ENCODE results near the gene SMIM32.

- TF ChIP-seq, protein P1, sequence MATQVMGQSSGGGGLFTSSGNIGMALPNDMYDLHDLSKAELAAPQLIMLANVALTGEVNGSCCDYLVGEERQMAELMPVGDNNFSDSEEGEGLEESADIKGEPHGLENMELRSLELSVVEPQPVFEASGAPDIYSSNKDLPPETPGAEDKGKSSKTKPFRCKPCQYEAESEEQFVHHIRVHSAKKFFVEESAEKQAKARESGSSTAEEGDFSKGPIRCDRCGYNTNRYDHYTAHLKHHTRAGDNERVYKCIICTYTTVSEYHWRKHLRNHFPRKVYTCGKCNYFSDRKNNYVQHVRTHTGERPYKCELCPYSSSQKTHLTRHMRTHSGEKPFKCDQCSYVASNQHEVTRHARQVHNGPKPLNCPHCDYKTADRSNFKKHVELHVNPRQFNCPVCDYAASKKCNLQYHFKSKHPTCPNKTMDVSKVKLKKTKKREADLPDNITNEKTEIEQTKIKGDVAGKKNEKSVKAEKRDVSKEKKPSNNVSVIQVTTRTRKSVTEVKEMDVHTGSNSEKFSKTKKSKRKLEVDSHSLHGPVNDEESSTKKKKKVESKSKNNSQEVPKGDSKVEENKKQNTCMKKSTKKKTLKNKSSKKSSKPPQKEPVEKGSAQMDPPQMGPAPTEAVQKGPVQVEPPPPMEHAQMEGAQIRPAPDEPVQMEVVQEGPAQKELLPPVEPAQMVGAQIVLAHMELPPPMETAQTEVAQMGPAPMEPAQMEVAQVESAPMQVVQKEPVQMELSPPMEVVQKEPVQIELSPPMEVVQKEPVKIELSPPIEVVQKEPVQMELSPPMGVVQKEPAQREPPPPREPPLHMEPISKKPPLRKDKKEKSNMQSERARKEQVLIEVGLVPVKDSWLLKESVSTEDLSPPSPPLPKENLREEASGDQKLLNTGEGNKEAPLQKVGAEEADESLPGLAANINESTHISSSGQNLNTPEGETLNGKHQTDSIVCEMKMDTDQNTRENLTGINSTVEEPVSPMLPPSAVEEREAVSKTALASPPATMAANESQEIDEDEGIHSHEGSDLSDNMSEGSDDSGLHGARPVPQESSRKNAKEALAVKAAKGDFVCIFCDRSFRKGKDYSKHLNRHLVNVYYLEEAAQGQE (IDR thresholded peaks at IDR 0.05; ENCODE audit: insufficient read depth in 1 of 2, low read depth in 2 of 2, low read length in 2 of 2) = no peak
- TF ChIP-seq SIN3A (IDR thresholded peaks at IDR 0.05; ENCODE audit: borderline replicate concordance, insufficient read depth, low read length) (no peak), POLR2AphosphoS5 (IDR thresholded peaks at IDR 0.05; ENCODE audit: low read depth, low read length) (no peak), TAF1 (IDR thresholded peaks at IDR 0.05; ENCODE audit: borderline replicate concordance, insufficient read depth, low read length) (no peak)
These were observed 5.5 kb upstream of the SMIM32 start for GRCh38 chr5:136198453-136198852.

Measured in PFSK-1 (cell line).